GM23338 (cell line): ENCODE measurements around the gene HOXA3. TPM values are rescaled to one million over a fixed set of nuclear protein-coding genes. Genes with fewer than 3 reads are reported as not detected.
A peak's percentile ranks its signal among the peaks of the same experiment; 100 is the strongest.

ENCODE experiments used
- ATAC-seq: fragments of 200-7000 bp; cut with Tn5 transposase; 3 replicates; pipeline ENCODE4 v1.9.1; 2020
- DNase-seq: peaks from one replicate; pipeline ENCODE4 v3.0.0-alpha.2; 2015; ENCODE audit warnings: low spot score
- H2AFZ ChIP-seq: fragments of 200-600 bp; sonication (generic); 2 replicates; pipeline ENCODE4 v1.8.0; 2016; ENCODE audit warnings: antibody characterized with exemption, mild to moderate bottlenecking, moderate library complexity
- H3F3A ChIP-seq: fragments of 200-600 bp; sonication (generic); replicated peaks from 2 replicates; pipeline ENCODE4 v1.8.0; 2017; ENCODE audit warnings: antibody characterized with exemption, mixed run types, low read depth
- H3K27ac ChIP-seq: fragments of 200-600 bp; sonication (generic); 2 replicates; pipeline ENCODE4 v1.6.1; 2016; ENCODE audit warnings: low read depth
- H3K27me3 ChIP-seq: fragments of 200-600 bp; sonication (generic); 2 replicates; pipeline ENCODE4 v1.8.0; 2016; ENCODE audit warnings: mild to moderate bottlenecking, mixed run types, moderate library complexity; ENCODE audit not compliant: insufficient read depth
- H3K36me3 ChIP-seq: fragments of 200-600 bp; sonication (generic); 2 replicates; pipeline ENCODE4 v1.8.0; 2016; ENCODE audit warnings: mild to moderate bottlenecking; ENCODE audit not compliant: insufficient read depth
- H3K4me1 ChIP-seq: fragments of 200-600 bp; sonication (generic); 2 replicates; pipeline ENCODE4 v1.8.0; 2016; ENCODE audit warnings: mild to moderate bottlenecking, moderate library complexity; ENCODE audit not compliant: insufficient read depth
- H3K4me2 ChIP-seq: fragments of 200-600 bp; sonication (generic); 2 replicates; pipeline ENCODE4 v1.7.1; 2017; ENCODE audit warnings: mixed run types
- H3K4me3 ChIP-seq: fragments of 200-600 bp; sonication (generic); 2 replicates; pipeline ENCODE4 v1.6.1; 2016; ENCODE audit warnings: mixed run types
- H3K79me2 ChIP-seq: fragments of 200-600 bp; sonication (generic); replicated peaks from 2 replicates; pipeline ENCODE4 v1.8.0; 2017; ENCODE audit warnings: mild to moderate bottlenecking; ENCODE audit not compliant: insufficient read depth
- H3K9me2 ChIP-seq: fragments of 200-600 bp; sonication (generic); 2 replicates; pipeline ENCODE4 v1.8.0; 2017; ENCODE audit not compliant: insufficient read depth
- H4K20me1 ChIP-seq: fragments of 200-600 bp; sonication (generic); replicated peaks from 2 replicates; pipeline ENCODE4 v1.8.0; 2017; ENCODE audit warnings: mild to moderate bottlenecking; ENCODE audit not compliant: insufficient read depth
- H3K27ac Mint-ChIP-seq: 2 replicates; pipeline ENCODE4 v1.8.0; 2020; ENCODE audit warnings: inconsistent platforms, mild to moderate bottlenecking, moderate library complexity, mixed read lengths
- H3K27me3 Mint-ChIP-seq: 3 replicates; pipeline ENCODE4 v1.8.0; 2022; ENCODE audit warnings: low read depth, mild to moderate bottlenecking, moderate library complexity, mixed read lengths, inconsistent platforms; ENCODE audit not compliant: insufficient read depth, poor library complexity
- H3K36me3 Mint-ChIP-seq: 3 replicates; pipeline ENCODE4 v1.8.0; 2021; ENCODE audit warnings: low read depth, mild to moderate bottlenecking, inconsistent platforms, moderate library complexity, mixed read lengths
- H3K4me1 Mint-ChIP-seq: 3 replicates; pipeline ENCODE4 v1.8.0; 2020; ENCODE audit warnings: mild to moderate bottlenecking, inconsistent platforms, mixed read lengths
- H3K4me3 Mint-ChIP-seq: 3 replicates; pipeline ENCODE4 v1.8.0; 2021; ENCODE audit warnings: moderate library complexity, mild to moderate bottlenecking, inconsistent platforms, mixed read lengths
- H3K9me3 Mint-ChIP-seq: 3 replicates; pipeline ENCODE4 v1.8.0; 2020; ENCODE audit warnings: moderate library complexity, mild to moderate bottlenecking, inconsistent platforms, mixed read lengths
- CREB1 ChIP-seq: fragments of 250-450 bp; sonication (Bioruptor Pico); IDR thresholded peaks from 2 replicates; pipeline ENCODE4 v1.5.0; 2020; ENCODE audit warnings: low read depth, mild to moderate bottlenecking, moderate library complexity
- ETS1 ChIP-seq: IDR thresholded peaks from 2 replicates; pipeline ENCODE4 v1.6.1; 2016; ENCODE audit warnings: antibody characterized with exemption
- EZH2 ChIP-seq: fragments of 200-600 bp; sonication (generic); IDR thresholded peaks from one replicate; pipeline ENCODE4 v1.8.0; 2017; ENCODE audit warnings: antibody characterized with exemption, mild to moderate bottlenecking, low read depth; ENCODE audit not compliant: unreplicated experiment
- EZH2phosphoT487 ChIP-seq: fragments of 200-600 bp; sonication (generic); IDR thresholded peaks from one replicate; pipeline ENCODE4 v1.8.1; 2018; ENCODE audit warnings: antibody characterized with exemption; ENCODE audit not compliant: unreplicated experiment
- JUNB ChIP-seq: IDR thresholded peaks from one replicate; pipeline ENCODE4 v1.6.1; 2016; ENCODE audit warnings: antibody characterized with exemption; ENCODE audit not compliant: unreplicated experiment
- NANOG ChIP-seq: IDR thresholded peaks from 2 replicates; pipeline ENCODE4 v1.6.1; 2016; ENCODE audit warnings: antibody characterized with exemption, borderline replicate concordance
- STAT1 ChIP-seq: IDR thresholded peaks from one replicate; pipeline ENCODE4 v1.6.1; 2016; ENCODE audit warnings: antibody characterized with exemption; ENCODE audit not compliant: unreplicated experiment
- ZNF114 ChIP-seq: fragments of 250-450 bp; sonication (Bioruptor Pico); IDR thresholded peaks from 2 replicates; pipeline ENCODE4 v1.5.0; 2020; ENCODE audit warnings: mild to moderate bottlenecking, moderate library complexity
- ZNF331 ChIP-seq: fragments of 250-450 bp; sonication (Bioruptor Pico); IDR thresholded peaks from 2 replicates; pipeline ENCODE4 v1.5.0; 2020; ENCODE audit warnings: low read depth, mild to moderate bottlenecking, moderate library complexity
- polyA plus RNA-seq: library from polyadenylated mRNA; unstranded; fragments of >200 nt; fragmentation: Nextera tagmentation; extraction: Ambion mirVana; gene quantifications from 2 replicates; pipeline ENCODE4 v1.2.1, GENCODE V29; 2016
- total RNA-seq: library from RNA; depleted of rRNA; stranded (reverse); fragments of >200 nt; shearing (Covaris generic); gene quantifications from 2 replicates; pipeline ENCODE4 v1.2.3, GENCODE V29; 2014
- TF ChIP-seq, protein P1 (sequence below): fragments of 250-450 bp; sonication (Bioruptor Pico); IDR thresholded peaks from 2 replicates; pipeline ENCODE4 v1.5.0; 2020; ENCODE audit warnings: mild to moderate bottlenecking, moderate library complexity
- TF ChIP-seq, protein P2 (sequence below), 2 experiments: fragments of 200-600 bp in 1 of 2; sonication (generic) in 1 of 2; conservative IDR thresholded peaks; 2 replicates each; pipeline versions ENCODE4 v1.5.1 to v1.6.1; 2016 to 2017; ENCODE audit warnings: antibody characterized with exemption in 2 of 2, low read depth in 2 of 2, mild to moderate bottlenecking in 2 of 2, moderate library complexity in 1 of 2

Gene HOXA3
- total and polyA plus RNA-seq, 2 experiments from 2014 or later: not detected

GRCh38 chr7:27194002-27194352 is 41.6 kb upstream of the HOXA3 start:
- no peak overlapping the region for H3K27ac Mint-ChIP-seq
- H3K9me3 Mint-ChIP-seq: no peaks in the 10 kb centered on the region
- H3K4me3 Mint-ChIP-seq: no peak overlapping the region
- Histone ChIP-seq H3K4me2 (no peak overlapping the region), H4K20me1 (peaks cover 33% of the 10 kb centered on the region), H3F3A (peaks cover 32% of the 10 kb centered on the region), H3K4me1 (peaks cover 26% of the 10 kb centered on the region), H3K36me3 (no peaks in the 10 kb centered on the region), H3K27me3 (peaks cover 100% of the 10 kb centered on the region), H3K79me2 (no peaks in the 10 kb centered on the region), H2AFZ (no peak overlapping the region), H3K9me2 (no peaks in the 10 kb centered on the region), H3K4me3 (no peak overlapping the region), H3K27ac (no peak overlapping the region)
- peaks cover 12% of the 10 kb centered on the region for H3K4me1 Mint-ChIP-seq
- no peaks in the 10 kb centered on the region for H3K36me3 Mint-ChIP-seq
- DNase-seq (no peak), ATAC-seq (no peak)
- H3K27me3 Mint-ChIP-seq: peaks cover 95% of the 10 kb centered on the region
- TF ChIP-seq ETS1 (no peak), EZH2 (peak; percentile 5)

DNA sequence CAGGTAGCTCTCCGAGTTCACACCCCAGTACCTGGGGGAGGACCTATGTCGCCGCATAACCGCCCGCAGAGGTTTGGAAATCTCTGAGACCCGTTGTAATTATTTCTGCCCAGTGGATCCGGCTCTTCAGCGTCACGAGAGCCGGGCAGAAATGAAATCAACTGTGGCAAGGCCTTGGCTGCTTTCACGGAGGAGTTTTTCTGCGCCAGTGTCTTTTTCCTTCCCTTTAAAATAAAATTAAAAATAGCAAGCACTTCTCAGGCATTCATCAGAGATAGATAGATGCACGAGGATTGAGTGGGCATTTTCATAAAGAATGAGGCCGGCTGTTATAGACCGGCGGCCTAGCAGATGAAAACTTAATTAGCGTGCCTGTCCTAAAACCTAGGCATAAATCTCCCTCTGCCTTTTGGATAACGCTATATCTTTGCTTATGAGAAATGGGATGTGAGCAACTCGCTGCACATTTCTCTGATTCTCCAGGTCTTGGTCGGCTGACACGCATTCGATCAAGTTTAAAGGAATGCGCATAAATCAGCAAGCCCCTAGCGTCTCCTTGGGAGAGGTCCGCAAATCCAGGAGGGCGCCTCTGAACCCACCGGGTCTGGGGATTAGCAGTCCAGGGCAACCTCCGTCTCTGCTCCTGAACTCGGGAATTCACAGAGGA is 41.1 kb upstream of the HOXA3 start:
- peaks cover 37% of the 10 kb centered on the region for H3F3A ChIP-seq
- H3K9me3 Mint-ChIP-seq: no peaks in the 10 kb centered on the region; the same call in 2 of the 3 replicates
- H3K4me1 ChIP-seq: peaks cover 31% of the 10 kb centered on the region
- peaks cover 95% of the 10 kb centered on the region for H3K27me3 Mint-ChIP-seq
- ATAC-seq (no peak), DNase-seq (peak; percentile 65)
- H4K20me1 ChIP-seq: peaks cover 33% of the 10 kb centered on the region
- no peaks in the 10 kb centered on the region for H3K36me3 ChIP-seq
- H3K27me3 ChIP-seq: peaks cover 100% of the 10 kb centered on the region
- H3K4me3 Mint-ChIP-seq: no peak overlapping the region
- no peaks in the 10 kb centered on the region for H3K36me3 Mint-ChIP-seq
- H3K4me1 Mint-ChIP-seq: peaks cover 15% of the 10 kb centered on the region
- H3K27ac Mint-ChIP-seq: no peak overlapping the region
- H3K79me2 ChIP-seq: no peaks in the 10 kb centered on the region
- H3K27ac ChIP-seq: no peak overlapping the region
- no peak overlapping the region for H3K4me3 ChIP-seq
- H3K9me2 ChIP-seq: no peaks in the 10 kb centered on the region
- no peak overlapping the region; the same call in 1 of the 2 replicates for H3K4me2 ChIP-seq
- H2AFZ ChIP-seq: no peak overlapping the region
- TF ChIP-seq ZNF331 (CRISPR knock-in tag) (no peak), ZNF114 (CRISPR knock-in tag) (no peak), ETS1 (no peak), EZH2phosphoT487 (peak; percentile 94), NANOG (no peak), STAT1 (no peak), CREB1 (no peak), JUNB (no peak), EZH2 (peak; percentile 88)
- TF ChIP-seq, protein P1, sequence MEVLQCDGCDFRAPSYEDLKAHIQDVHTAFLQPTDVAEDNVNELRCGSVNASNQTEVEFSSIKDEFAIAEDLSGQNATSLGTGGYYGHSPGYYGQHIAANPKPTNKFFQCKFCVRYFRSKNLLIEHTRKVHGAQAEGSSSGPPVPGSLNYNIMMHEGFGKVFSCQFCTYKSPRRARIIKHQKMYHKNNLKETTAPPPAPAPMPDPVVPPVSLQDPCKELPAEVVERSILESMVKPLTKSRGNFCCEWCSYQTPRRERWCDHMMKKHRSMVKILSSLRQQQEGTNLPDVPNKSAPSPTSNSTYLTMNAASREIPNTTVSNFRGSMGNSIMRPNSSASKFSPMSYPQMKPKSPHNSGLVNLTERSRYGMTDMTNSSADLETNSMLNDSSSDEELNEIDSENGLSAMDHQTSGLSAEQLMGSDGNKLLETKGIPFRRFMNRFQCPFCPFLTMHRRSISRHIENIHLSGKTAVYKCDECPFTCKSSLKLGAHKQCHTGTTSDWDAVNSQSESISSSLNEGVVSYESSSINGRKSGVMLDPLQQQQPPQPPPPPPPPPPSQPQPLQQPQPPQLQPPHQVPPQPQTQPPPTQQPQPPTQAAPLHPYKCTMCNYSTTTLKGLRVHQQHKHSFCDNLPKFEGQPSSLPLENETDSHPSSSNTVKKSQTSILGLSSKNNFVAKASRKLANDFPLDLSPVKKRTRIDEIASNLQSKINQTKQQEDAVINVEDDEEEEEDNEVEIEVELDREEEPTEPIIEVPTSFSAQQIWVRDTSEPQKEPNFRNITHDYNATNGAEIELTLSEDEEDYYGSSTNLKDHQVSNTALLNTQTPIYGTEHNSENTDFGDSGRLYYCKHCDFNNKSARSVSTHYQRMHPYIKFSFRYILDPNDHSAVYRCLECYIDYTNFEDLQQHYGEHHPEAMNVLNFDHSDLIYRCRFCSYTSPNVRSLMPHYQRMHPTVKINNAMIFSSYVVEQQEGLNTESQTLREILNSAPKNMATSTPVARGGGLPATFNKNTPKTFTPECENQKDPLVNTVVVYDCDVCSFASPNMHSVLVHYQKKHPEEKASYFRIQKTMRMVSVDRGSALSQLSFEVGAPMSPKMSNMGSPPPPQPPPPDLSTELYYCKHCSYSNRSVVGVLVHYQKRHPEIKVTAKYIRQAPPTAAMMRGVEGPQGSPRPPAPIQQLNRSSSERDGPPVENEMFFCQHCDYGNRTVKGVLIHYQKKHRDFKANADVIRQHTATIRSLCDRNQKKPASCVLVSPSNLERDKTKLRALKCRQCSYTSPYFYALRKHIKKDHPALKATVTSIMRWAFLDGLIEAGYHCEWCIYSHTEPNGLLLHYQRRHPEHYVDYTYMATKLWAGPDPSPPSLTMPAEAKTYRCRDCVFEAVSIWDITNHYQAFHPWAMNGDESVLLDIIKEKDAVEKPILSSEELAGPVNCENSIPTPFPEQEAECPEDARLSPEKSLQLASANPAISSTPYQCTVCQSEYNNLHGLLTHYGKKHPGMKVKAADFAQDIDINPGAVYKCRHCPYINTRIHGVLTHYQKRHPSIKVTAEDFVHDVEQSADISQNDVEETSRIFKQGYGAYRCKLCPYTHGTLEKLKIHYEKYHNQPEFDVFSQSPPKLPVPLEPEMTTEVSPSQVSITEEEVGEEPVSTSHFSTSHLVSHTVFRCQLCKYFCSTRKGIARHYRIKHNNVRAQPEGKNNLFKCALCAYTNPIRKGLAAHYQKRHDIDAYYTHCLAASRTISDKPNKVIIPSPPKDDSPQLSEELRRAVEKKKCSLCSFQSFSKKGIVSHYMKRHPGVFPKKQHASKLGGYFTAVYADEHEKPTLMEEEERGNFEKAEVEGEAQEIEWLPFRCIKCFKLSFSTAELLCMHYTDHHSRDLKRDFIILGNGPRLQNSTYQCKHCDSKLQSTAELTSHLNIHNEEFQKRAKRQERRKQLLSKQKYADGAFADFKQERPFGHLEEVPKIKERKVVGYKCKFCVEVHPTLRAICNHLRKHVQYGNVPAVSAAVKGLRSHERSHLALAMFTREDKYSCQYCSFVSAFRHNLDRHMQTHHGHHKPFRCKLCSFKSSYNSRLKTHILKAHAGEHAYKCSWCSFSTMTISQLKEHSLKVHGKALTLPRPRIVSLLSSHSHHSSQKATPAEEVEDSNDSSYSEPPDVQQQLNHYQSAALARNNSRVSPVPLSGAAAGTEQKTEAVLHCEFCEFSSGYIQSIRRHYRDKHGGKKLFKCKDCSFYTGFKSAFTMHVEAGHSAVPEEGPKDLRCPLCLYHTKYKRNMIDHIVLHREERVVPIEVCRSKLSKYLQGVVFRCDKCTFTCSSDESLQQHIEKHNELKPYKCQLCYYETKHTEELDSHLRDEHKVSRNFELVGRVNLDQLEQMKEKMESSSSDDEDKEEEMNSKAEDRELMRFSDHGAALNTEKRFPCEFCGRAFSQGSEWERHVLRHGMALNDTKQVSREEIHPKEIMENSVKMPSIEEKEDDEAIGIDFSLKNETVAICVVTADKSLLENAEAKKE (CRISPR knock-in tag): no peak
- TF ChIP-seq, protein P2, sequence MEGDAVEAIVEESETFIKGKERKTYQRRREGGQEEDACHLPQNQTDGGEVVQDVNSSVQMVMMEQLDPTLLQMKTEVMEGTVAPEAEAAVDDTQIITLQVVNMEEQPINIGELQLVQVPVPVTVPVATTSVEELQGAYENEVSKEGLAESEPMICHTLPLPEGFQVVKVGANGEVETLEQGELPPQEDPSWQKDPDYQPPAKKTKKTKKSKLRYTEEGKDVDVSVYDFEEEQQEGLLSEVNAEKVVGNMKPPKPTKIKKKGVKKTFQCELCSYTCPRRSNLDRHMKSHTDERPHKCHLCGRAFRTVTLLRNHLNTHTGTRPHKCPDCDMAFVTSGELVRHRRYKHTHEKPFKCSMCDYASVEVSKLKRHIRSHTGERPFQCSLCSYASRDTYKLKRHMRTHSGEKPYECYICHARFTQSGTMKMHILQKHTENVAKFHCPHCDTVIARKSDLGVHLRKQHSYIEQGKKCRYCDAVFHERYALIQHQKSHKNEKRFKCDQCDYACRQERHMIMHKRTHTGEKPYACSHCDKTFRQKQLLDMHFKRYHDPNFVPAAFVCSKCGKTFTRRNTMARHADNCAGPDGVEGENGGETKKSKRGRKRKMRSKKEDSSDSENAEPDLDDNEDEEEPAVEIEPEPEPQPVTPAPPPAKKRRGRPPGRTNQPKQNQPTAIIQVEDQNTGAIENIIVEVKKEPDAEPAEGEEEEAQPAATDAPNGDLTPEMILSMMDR (conservative IDR thresholded peaks at IDR 0.05; ENCODE audit: low read depth in 2 of 2): no peak
